ENCODE data around the gene PDE10A. TPM values are rescaled to one million over a fixed set of nuclear protein-coding genes. Genes with fewer than 3 reads are reported as not detected.

PDE10A gene
- total and polyA plus RNA-seq, 9 of the 15 experiments (the other 6 are each of a cell fraction or from before 2014, with no cell fraction given): 0.04 TPM; not detected in 8

GRCh38 chr6:165599121-165599520, 63.9 kb downstream of the PDE10A start (continued):
- TF ChIP-seq, protein P1, sequence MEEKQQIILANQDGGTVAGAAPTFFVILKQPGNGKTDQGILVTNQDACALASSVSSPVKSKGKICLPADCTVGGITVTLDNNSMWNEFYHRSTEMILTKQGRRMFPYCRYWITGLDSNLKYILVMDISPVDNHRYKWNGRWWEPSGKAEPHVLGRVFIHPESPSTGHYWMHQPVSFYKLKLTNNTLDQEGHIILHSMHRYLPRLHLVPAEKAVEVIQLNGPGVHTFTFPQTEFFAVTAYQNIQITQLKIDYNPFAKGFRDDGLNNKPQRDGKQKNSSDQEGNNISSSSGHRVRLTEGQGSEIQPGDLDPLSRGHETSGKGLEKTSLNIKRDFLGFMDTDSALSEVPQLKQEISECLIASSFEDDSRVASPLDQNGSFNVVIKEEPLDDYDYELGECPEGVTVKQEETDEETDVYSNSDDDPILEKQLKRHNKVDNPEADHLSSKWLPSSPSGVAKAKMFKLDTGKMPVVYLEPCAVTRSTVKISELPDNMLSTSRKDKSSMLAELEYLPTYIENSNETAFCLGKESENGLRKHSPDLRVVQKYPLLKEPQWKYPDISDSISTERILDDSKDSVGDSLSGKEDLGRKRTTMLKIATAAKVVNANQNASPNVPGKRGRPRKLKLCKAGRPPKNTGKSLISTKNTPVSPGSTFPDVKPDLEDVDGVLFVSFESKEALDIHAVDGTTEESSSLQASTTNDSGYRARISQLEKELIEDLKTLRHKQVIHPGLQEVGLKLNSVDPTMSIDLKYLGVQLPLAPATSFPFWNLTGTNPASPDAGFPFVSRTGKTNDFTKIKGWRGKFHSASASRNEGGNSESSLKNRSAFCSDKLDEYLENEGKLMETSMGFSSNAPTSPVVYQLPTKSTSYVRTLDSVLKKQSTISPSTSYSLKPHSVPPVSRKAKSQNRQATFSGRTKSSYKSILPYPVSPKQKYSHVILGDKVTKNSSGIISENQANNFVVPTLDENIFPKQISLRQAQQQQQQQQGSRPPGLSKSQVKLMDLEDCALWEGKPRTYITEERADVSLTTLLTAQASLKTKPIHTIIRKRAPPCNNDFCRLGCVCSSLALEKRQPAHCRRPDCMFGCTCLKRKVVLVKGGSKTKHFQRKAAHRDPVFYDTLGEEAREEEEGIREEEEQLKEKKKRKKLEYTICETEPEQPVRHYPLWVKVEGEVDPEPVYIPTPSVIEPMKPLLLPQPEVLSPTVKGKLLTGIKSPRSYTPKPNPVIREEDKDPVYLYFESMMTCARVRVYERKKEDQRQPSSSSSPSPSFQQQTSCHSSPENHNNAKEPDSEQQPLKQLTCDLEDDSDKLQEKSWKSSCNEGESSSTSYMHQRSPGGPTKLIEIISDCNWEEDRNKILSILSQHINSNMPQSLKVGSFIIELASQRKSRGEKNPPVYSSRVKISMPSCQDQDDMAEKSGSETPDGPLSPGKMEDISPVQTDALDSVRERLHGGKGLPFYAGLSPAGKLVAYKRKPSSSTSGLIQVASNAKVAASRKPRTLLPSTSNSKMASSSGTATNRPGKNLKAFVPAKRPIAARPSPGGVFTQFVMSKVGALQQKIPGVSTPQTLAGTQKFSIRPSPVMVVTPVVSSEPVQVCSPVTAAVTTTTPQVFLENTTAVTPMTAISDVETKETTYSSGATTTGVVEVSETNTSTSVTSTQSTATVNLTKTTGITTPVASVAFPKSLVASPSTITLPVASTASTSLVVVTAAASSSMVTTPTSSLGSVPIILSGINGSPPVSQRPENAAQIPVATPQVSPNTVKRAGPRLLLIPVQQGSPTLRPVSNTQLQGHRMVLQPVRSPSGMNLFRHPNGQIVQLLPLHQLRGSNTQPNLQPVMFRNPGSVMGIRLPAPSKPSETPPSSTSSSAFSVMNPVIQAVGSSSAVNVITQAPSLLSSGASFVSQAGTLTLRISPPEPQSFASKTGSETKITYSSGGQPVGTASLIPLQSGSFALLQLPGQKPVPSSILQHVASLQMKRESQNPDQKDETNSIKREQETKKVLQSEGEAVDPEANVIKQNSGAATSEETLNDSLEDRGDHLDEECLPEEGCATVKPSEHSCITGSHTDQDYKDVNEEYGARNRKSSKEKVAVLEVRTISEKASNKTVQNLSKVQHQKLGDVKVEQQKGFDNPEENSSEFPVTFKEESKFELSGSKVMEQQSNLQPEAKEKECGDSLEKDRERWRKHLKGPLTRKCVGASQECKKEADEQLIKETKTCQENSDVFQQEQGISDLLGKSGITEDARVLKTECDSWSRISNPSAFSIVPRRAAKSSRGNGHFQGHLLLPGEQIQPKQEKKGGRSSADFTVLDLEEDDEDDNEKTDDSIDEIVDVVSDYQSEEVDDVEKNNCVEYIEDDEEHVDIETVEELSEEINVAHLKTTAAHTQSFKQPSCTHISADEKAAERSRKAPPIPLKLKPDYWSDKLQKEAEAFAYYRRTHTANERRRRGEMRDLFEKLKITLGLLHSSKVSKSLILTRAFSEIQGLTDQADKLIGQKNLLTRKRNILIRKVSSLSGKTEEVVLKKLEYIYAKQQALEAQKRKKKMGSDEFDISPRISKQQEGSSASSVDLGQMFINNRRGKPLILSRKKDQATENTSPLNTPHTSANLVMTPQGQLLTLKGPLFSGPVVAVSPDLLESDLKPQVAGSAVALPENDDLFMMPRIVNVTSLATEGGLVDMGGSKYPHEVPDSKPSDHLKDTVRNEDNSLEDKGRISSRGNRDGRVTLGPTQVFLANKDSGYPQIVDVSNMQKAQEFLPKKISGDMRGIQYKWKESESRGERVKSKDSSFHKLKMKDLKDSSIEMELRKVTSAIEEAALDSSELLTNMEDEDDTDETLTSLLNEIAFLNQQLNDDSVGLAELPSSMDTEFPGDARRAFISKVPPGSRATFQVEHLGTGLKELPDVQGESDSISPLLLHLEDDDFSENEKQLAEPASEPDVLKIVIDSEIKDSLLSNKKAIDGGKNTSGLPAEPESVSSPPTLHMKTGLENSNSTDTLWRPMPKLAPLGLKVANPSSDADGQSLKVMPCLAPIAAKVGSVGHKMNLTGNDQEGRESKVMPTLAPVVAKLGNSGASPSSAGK (IDR thresholded peaks at IDR 0.05): no peak
- no peak for TF ChIP-seq THRAP3 (IDR thresholded peaks at IDR 0.05; ENCODE audit: borderline replicate concordance)
